Activated CD8-positive, alpha-beta memory T cell treated with anti-CD3 and anti-CD28 coated beads for 24 hours (primary cell): ENCODE results near the gene MMP13.
"Not testable (repeated sequence)": the region's sequence is repeated elsewhere in the genome, so short reads cannot be mapped to it uniquely, and the experiment has no call there.

Experiments used
- DNase-seq: peaks from one replicate; pipeline ENCODE4 v3.0.0-alpha.2; 2020

The MMP13 gene

DNA sequence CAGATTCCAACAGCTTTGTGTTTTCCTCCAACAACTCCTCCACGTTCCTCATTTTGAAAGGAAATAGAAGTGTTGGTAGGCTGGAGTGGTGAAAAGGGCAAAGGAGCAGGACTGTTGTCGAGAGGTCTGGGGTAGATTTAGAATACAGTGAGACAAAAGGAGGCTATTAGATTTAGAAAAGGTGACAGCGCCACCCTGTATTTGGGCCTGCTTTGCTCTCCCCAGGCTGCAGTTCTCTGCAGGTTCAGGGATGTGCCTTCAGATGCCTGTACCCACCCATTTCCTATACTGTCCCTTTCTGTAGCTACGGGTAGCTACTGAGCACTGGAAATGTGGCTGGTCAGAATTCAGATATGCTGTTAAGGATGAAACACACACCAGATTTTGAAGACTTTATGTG, 20.8 kb downstream of the MMP13 start:
- no peak for DNase-seq

DNA sequence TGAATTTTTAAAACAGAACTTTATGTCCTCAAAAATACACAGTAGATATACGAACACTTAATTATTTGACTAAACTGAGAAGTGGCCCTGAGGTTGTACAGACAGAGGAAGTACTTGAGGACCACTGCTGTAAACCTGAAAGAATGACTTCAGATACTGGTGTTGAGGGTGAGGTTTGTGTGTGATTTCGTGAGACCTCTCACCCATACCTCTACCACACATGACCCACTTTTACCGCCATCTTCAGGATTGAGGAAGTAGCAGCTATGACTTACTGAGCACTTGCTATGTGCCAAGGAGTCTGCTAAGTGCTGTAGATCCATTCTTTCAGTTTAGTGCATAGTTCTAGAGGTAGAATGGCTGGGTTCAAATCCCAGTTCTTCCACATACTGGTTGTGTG, 21.9 kb downstream of the MMP13 start:
- DNase-seq: no peak

DNA sequence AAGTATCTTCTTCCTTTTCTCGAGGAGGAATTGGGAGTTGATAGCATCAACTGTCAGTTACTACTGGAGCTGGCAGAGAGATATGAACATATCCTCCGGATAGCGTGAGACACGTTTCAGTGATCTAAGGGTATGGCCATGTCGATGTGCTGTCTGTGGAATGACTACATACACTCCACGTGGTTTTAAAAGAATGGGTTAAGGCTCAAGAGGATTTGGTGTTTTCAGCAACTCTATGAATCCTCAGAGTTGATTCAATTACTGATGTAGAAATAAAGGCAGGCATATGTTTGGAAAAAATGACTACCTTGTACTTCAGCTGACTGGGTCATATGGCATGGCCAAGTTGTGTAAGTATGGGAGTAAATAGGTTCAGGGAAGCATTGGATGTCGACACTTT, 22.9 kb downstream of the MMP13 start:
- no peak for DNase-seq

DNA sequence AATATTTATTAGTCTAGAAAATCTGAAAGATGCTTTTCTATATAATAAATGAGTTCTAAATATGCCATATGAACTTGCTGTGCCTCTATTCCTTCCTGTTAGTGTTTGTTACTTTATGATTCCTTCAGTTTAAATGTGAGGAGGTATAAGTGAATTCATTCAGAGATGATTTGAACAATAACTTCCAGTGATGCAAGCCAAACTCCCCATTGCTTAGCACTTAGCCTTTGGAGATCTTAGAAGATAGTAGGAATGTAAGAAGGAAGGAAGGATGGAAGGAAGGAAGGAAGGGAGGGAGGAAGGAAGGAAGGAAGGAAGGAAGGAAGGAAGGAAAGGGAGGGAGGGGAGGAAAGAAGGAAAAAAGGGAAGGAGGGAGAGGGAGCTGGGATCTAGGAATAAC, 25.1 kb downstream of the MMP13 start:
- DNase-seq: no peak

DNA sequence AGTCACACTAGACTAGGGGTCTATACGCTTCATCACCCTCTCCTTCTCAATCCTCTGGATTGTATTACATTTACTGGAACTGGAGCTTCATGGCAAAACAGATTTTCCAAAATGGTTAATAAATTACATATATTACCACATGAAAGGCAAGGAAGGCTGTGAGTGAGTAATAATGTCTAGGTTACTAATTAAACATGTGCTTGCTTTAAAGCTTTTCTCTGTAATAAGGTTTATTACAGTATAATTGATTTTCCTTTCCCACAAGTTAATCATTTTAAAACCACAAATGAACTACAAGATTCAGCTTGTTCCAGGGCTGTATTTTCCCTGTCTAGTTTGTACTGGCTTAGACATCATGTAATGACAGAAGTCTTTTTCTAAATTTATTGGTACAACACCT, 25.6 kb downstream of the MMP13 start:
- DNase-seq: no peak

DNA sequence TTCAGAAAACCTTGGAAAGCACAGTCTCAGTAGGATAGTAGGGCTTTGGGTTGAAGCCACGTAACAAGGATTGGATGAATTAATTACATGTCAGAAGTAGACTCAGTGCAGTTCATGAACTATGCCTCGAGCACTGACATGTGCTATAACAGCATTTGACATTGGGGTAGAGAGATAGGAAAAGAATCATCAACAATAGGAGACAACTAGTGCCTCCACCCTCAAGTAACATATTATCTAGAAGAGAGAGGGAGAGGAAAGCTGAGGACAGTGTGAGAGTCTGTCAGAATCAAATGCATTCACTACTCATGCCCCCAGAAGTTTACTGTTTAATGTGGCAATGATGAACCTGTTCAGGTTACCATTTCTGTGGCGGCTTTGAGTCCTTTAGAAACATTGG, 26.4 kb downstream of the MMP13 start:
- DNase-seq: no peak

DNA sequence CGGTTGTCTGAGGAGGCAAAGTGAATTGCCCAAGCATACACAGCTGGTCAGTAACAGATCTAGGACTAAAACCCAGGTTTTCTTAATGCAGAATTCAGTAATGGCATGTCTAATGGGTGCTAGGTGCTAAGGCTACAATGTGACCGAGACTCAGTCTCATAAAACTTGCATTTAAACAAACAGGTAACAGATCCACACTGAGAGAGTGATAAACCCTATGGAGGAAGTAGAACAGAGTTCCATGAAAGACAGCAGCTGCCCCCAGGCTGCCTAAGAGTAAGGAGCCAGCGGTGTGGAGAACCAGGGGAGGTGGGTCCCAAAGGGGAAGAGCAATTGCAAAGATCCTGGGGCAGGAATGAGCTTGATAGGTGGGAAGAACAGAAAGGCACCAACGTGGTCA, 27.3 kb downstream of the MMP13 start:
- no peak for DNase-seq

DNA sequence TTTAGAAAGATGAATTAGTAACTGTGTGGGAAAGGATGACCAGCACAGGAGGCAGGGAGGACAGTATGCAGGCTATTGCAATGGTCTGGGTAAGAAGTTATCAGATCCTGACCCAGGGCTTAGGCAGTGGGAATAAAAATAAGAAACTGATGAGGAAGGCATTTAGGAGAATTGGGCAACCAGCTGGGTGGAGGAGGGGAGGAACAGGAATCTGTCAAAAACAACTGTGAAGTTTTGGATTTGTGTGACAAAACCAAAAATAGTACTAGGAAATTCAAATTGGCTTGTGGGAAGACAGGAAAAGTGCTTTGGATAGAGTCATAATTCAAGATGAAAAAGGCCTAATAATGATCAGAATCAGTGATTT, 27.9 kb downstream of the MMP13 start:
- DNase-seq: no peak

DNA sequence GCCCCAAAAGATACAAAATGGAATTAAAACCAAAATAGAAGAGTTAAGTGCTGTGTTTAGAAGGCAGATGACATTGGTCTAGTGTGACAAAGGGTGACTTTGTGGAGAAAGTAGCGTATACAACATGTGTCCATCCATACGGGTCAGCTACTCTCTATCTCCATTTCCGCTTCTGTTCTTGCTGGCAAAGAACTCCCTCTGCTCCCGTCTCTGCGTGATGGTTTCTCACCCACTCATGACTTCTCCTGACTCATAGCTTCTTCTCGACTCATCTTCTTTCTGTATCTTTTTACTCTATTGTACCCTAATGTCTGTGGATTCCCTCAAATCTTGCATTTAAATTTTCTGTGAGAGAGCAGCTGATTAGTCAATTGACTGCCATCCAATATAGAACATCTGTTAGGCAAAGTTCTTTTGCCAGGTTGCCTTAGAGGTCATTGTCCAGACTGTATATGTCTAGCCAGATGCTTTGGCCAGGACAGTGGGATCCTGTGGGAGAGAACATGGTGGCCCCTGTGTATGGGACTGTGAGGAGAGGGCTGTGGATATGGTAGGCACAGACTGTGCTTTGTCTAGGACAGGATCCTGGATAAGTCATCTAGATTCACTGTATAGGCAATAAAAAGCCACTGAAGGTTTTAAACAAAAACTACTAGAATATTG, 28.4 kb downstream of the MMP13 start:
- no peak for DNase-seq

DNA sequence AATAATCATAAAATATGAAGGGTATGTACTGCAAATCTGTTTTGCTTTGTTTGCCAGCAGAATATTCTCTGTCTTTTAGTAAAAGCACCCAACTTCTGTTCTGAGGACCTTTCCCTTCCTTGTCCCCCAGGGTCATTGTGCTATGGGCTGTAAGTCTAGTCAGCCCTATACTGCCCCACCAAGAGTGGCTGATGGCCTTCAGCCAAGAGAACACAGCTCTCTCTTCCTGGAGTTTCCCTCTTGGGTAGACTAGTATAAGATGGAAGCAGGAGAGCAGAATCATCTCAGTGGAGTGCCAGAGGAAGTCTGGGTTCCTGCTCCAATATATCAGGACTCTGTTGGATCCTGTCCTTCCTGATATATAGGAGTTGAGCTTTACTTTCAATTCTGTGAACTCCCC, 29.0 kb downstream of the MMP13 start:
- no peak for DNase-seq

DNA sequence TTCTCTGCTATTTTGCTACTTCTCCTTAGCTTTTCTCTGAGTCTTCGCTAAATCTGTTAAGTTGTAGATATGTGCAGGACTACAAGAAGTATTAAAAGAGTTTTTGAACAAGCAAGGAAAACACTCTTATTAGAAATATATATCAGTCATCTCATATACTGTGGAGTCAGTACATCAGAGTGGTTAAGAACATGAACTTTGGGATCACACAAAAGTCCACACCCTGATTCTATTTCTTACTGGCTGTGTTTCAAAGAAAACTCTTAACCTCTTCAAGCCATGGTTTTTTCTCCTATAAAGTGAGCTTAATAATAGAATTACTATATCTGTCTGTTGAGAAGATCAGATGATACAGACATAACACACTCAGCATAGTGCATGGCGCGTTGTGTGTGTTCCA, 29.5 kb downstream of the MMP13 start:
- DNase-seq: no peak

DNA sequence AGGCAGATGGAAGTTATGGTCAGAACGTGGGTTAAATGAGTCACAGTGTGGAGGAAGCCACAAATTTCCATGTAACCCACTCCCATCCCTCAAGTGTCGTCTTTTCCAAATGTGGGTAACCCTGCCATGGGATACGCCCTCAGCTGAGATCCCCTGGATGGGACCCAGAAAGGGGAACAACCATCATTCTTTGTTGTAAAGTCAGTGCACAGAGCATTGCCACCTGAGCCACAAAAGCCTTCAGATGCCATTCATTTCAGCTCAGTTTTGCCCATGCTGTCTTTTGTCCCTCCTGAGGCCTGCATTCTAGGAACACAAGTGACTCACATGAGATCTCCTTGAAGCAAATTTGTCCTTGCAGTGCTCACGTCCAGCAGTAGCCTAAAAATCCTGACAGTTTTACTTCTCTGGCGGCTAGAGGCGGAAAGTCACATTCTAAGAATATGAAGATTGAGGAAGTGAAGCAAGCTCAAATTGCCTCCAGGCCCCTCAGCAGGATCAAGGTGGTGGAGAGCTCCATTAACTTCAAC, 30.6 kb downstream of the MMP13 start:
- DNase-seq: no peak

DNA sequence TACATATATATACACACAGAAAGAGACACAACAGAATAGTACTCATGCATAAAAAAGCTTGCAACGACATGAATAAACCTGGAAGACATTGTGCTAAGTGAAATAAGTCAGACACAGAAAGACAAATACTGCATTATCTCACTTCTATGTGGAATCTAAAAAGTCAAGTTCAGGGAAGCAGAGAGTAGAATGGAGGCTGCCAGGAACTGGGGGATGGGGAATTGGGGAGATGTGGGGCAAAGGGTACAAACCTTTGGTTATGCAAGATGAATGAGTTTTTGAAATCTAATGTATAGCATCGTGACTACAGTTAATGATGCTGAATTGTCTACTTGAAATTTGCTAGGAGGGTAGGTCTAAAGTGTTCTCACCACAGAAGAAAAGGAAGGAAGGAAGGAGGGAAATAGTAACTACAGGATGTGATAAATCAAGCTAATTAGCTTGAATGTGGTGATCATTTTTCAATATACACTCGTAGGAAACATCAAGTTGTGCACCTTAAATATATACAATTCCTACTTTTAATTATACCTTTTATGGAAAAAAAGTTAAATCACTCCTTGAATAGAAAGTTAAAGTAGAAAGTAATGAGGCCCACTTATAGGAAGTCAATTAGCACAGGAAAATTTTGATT, 33.8 kb downstream of the MMP13 start:
- no peak for DNase-seq

DNA sequence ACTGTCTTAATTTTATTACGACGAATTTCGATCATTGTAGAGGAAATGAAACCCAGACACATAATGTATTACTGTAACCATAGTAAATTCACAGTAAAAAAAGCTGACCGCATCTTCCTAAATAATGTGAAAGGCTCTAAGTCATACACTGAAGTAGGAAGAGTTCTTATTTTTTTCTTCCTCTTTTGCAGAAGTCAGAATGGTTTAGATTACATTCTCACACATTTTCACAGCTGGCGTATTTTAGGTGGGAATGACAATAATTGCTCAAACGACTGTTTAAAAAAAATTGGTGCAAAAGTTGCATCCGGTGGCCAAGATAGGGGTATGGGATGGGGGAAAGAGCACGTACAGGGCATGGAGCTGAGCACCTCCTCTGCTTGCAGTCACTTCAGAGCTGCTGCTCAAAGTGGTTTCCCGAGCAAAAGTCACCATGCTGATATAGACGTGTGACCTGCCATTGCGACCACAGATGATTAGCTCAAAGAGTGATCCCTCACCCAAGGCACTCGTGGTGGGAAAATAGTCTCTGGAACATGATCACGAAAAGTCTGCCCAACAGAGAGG, 35.3 kb downstream of the MMP13 start:
- DNase-seq: no peak

DNA sequence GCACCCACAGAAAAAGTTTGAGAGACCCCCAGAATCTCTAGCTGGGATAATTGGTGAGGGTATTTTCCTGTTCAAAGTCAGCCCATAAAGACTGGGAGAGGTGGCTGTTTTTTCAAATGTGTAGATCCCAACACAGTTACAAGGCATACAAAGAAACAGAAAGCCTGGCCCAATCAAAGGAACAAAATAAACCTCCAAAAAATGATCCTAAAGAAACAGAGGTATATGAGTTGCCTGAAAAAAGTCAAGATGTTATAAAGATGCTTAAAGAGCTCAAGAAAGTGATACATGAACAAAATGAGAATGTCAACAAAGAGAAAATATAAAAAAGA, 40.5 kb downstream of the MMP13 start:
- no peak for DNase-seq

DNA sequence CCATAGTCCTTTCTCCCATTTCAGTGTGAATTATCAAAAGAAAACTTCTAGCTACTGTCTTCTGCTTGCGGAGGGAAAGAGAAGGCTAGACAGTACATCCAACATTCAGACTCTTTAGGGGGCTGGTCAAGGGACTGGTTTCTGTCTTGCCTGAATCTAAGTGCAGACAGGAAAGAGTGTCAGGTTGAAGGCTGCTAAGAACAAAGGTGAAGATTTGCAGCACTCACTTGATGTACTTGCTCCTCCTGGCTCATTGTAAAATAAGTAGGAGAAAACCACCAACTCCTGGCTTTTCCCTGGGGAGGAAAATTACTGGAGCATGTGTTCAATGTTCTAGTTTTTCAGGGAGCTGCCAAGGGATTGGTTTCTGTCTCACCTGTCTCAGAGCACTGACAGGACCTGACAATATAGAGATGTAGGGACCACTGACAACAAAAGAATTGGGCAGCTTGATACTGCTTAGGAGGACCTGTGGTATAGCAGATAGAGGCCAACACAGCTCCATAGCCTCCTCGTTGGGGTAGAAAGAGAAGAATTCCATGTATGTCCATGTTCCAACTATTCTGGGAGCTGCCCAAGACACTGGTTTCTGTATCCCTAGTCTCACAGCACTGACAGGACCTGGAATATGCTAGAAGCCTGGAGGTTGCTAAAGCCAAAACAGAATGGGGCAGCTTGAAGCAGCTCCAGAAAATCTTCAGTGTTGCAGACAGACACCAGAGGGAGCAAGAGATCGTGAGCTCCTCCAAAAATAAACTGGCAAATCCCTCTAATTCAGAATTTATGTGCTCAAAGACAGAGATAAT, 41.1 kb downstream of the MMP13 start:
- no peak for DNase-seq

DNA sequence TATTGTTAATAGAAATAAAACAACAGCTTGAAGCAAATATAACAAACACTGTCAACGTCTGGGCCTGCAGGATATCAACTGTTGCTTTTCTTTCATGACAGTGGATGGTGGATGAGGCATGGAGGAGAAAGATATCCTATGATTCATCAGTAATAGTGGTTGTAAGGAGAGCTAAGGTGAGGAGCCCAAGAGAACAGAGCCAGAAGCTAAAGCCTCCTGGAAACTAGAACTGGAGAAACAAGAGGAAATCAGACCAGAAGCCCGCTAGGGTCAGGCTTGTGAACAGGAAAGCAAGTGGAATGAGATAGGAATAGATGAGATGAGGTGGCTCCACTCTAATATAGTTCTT, 43.1 kb downstream of the MMP13 start:
- no peak for DNase-seq

DNA sequence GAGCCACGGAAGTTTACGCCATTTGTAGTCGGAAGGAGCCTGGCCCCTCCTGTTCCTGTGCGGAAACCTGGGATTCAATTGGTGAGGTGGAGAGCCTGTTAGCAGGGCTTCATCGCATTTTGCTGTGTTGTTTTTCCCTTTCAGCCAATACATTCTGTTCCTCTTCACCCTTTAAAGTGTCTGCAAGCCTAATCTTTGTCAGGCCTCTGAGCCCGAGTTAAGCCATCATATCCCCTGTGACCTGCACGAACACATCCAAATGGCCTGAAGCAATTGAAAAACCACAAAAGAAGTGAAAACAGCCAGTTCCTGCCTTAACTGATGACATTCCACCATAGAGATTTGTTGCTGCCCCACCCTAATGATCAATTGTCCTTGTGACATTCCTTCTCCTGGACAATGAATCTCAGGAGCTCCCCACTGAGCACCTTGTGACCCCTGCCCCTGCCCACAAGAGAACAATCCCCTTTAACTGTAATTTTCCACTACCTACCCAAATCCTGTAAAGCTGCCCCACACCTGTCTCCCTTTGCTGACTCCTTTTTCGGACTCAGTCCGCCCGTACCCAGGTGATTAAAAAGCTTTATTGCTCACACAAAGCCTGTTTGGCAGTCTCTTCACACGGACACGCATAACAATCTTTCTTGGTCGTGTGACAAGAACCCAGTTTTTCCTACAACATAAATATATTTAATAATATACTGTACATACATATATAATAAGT, 43.6 kb downstream of the MMP13 start:
- DNase-seq: no peak

DNA sequence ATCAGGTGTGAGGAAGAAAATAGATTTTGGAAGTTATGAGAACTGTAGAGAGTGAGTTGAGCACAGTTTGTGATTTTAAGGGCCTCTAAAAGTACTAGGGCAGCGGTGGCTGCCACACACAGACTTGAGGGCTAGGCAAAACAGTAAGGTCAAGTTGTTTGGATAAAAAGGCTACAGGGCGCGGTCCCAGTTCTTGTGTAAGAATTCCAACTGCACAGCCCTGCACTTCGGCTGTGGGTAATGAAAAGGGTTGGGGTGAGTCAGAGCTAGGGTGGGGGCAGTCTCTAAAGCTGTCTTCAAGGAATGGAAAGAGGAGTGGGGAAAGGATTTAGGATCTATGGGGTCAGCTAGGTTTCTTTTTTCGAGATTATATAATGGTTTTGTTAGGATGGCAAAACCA, 49.7 kb downstream of the MMP13 start:
- not testable (repeated sequence) for DNase-seq

DNA sequence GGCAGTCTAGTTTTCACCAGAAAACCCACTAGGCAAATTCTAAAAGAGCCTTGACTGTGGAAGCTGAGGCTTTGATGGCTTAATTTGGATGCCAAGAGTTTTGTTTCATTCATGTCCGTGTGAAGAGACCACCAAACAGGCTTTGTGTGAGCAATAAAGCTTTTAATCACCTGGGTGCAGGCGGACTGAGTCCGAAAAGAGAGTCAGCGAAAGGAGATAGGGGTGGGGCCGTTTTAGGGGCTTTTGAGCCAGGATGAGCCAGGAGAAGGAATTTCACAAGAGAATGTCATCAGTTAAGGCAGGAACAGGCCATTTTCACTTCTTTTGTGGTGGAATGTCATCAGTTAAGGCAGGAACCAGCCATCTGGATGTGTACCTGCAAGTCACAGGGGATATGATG, 51.6 kb downstream of the MMP13 start:
- not testable (repeated sequence) for DNase-seq

DNA sequence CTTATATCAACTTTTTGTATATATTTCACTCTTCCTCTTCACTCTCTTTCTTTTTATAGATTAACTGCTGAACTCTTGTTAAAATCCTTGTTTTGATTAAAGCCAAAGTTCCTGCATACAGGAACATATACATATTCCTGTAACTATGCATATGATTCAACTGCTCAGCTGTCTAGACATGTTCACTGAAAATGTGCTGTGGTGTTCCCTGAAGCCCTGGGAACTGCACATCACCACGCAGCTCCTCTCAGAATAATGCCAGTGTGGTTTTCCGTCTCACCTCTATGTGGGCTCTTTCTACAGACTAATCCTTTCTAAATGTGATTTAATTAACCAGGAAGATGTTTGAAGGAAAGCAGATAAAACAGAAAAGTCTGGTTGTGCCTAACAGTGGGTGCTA, 55.2 kb downstream of the MMP13 start:
- no peak for DNase-seq
